ENCODE results near the gene ZHX3.

ZHX3 gene

GRCh38 chr20:41359541-41360011 is 42.0 kb upstream of the ZHX3 start:
- Histone ChIP-seq H3K79me1 (ENCODE audit: low read length) (no peaks in the 10 kb centered on the region), H3K4me1 (ENCODE audit: control insufficient read depth, low read depth, low read length) (no peaks in the 10 kb centered on the region), H3K4me3 (ENCODE audit: low read length) (no peak overlapping the region), H3K4ac (ENCODE audit: low read depth, low read length) (no peak overlapping the region), H3K27me3 (ENCODE audit: insufficient read depth, low read length, poor library complexity) (no peaks in the 10 kb centered on the region), H3K36me3 (ENCODE audit: control insufficient read depth, insufficient read depth, low read length) (no peaks in the 10 kb centered on the region), H3K4me2 (ENCODE audit: low read length) (no peak overlapping the region), H3K9ac (ENCODE audit: low read length) (no peak overlapping the region), H3K79me2 (ENCODE audit: control insufficient read depth, insufficient read depth, low read length) (no peaks in the 10 kb centered on the region), H3K27ac (ENCODE audit: low read depth, low read length) (no peak overlapping the region), H2BK5ac (ENCODE audit: low read length) (no peak overlapping the region), H2AK5ac (ENCODE audit: low read length) (no peak overlapping the region), H3K23ac (ENCODE audit: low read length) (no peak overlapping the region), H4K5ac (ENCODE audit: low read length) (no peak overlapping the region), H2BK15ac (replicated peaks; ENCODE audit: low read depth) (no peak overlapping the region), H3K18ac (ENCODE audit: low read length) (no peak overlapping the region), H4K8ac (ENCODE audit: low read depth, low read length) (no peak overlapping the region), H2BK120ac (ENCODE audit: low read depth, low read length) (no peak overlapping the region), H3K56ac (ENCODE audit: low read length) (no peak overlapping the region)
- DNase-seq, result no peak
- no CpG with 5 or more reads among the region's 9 CpGs for WGBS (ENCODE audit: extremely low coverage, insufficient coverage, low lambda C conversion rate)

DNA sequence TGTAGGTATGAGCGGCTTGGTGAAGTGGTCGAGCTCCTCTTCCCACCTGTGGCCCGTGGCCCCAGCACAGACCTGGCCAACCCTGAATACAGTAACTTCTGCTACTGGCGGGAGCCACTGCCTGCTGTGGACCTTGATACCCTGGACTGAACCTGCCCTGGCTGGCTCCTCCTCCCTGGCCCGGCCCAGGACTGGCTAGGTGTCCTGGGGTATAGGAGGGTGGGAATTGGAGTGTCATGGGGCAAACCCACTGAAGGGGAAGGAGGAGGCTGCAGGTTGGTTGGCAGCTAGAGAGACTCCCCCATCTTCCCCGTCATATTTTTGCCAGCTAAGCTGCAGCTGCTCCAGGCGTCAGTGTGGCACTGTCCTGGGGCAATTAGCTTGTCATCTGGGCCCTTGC is 41.2 kb upstream of the ZHX3 start:
- Histone ChIP-seq H3K23ac (ENCODE audit: low read length) (no peak overlapping the region), H3K9ac (ENCODE audit: low read length) (no peak overlapping the region), H3K27me3 (ENCODE audit: insufficient read depth, low read length, poor library complexity) (no peaks in the 10 kb centered on the region), H3K4me3 (ENCODE audit: low read length) (no peak overlapping the region), H2BK5ac (ENCODE audit: low read length) (no peak overlapping the region), H3K56ac (ENCODE audit: low read length) (no peak overlapping the region), H3K4me2 (ENCODE audit: low read length) (no peak overlapping the region), H3K4me1 (ENCODE audit: control insufficient read depth, low read depth, low read length) (no peaks in the 10 kb centered on the region), H4K5ac (ENCODE audit: low read length) (no peak overlapping the region), H2BK120ac (ENCODE audit: low read depth, low read length) (no peak overlapping the region), H3K4ac (ENCODE audit: low read depth, low read length) (no peak overlapping the region), H3K18ac (ENCODE audit: low read length) (no peak overlapping the region), H3K36me3 (ENCODE audit: control insufficient read depth, insufficient read depth, low read length) (no peaks in the 10 kb centered on the region), H2BK15ac (replicated peaks; ENCODE audit: low read depth) (no peak overlapping the region), H3K79me2 (ENCODE audit: control insufficient read depth, insufficient read depth, low read length) (no peaks in the 10 kb centered on the region), H3K79me1 (ENCODE audit: low read length) (no peaks in the 10 kb centered on the region), H4K8ac (ENCODE audit: low read depth, low read length) (no peak overlapping the region), H3K27ac (ENCODE audit: low read depth, low read length) (no peak overlapping the region), H2AK5ac (ENCODE audit: low read length) (no peak overlapping the region)
- DNase-seq, result no peak
- WGBS (ENCODE audit: extremely low coverage, insufficient coverage, low lambda C conversion rate), result no CpG with 5 or more reads among the region's 7 CpGs

- no peak overlapping the region for H2BK120ac ChIP-seq (ENCODE audit: low read depth, low read length)
- no CpG with 5 or more reads among the region's 9 CpGs for WGBS (ENCODE audit: extremely low coverage, insufficient coverage, low lambda C conversion rate)
- H4K5ac ChIP-seq (ENCODE audit: low read length), result no peak overlapping the region
- no peaks in the 10 kb centered on the region for H3K79me1 ChIP-seq (ENCODE audit: low read length)
- H2AK5ac ChIP-seq (ENCODE audit: low read length), result no peak overlapping the region
- H3K36me3 ChIP-seq (ENCODE audit: control insufficient read depth, insufficient read depth, low read length), result no peaks in the 10 kb centered on the region
- H3K27ac ChIP-seq (ENCODE audit: low read depth, low read length), result no peak overlapping the region
- H3K79me2 ChIP-seq (ENCODE audit: control insufficient read depth, insufficient read depth, low read length), result no peaks in the 10 kb centered on the region
- no peak overlapping the region for H3K9ac ChIP-seq (ENCODE audit: low read length)
- no peak overlapping the region for H3K4me3 ChIP-seq (ENCODE audit: low read length)
- H3K27me3 ChIP-seq (ENCODE audit: insufficient read depth, low read length, poor library complexity), result no peaks in the 10 kb centered on the region
- H3K56ac ChIP-seq (ENCODE audit: low read length), result no peak overlapping the region
- no peak overlapping the region for H3K4me2 ChIP-seq (ENCODE audit: low read length)
- no peak overlapping the region for H3K23ac ChIP-seq (ENCODE audit: low read length)
- no peak overlapping the region for H3K18ac ChIP-seq (ENCODE audit: low read length)
- DNase-seq, result no peak
- no peaks in the 10 kb centered on the region for H3K4me1 ChIP-seq (ENCODE audit: control insufficient read depth, low read depth, low read length)
- H2BK5ac ChIP-seq (ENCODE audit: low read length), result no peak overlapping the region
- no peak overlapping the region for H2BK15ac ChIP-seq (replicated peaks; ENCODE audit: low read depth)
- no peak overlapping the region for H3K4ac ChIP-seq (ENCODE audit: low read depth, low read length)
- no peak overlapping the region for H4K8ac ChIP-seq (ENCODE audit: low read depth, low read length)
Measured at GRCh38 chr20:41358230-41358629, 40.7 kb upstream of the ZHX3 start.

DNA sequence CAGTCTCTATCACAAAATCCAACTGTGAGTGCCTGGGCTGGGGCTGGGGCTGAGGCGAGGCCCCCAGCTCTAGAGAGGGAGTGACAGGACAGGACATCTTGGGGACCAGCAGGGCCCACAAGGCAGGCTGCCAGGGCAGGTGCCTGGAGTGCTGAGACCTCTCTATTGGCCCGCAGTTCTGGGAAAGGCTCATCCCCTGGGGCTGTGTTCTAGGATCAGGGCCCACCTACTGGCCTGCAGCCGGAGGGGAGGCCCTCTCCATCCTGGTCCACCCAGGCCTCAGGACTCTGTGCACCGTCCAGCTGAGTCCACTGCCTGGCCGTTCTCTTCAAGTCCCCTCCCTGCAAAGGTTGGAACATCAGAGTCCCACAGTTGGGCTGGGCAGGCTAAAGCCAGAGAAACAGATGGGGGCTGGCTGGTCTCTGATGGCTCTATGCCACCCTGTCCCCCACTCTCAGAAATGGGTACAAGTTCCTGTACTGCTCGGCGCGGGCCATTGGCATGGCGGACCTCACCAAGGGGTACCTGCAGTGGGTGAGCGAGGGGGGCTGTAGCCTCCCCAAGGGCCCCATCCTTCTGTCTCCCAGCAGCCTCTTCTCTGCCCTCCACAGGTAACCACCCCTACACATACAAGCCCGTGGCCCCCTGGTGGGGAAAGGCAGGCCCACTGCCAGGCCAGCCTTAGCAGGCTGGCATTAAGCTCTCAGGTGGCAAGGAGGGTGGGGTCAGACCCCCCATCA is 40.1 kb upstream of the ZHX3 start:
- Histone ChIP-seq H3K27ac (ENCODE audit: low read depth, low read length) (no peak overlapping the region), H3K79me2 (ENCODE audit: control insufficient read depth, insufficient read depth, low read length) (no peaks in the 10 kb centered on the region), H3K79me1 (ENCODE audit: low read length) (no peaks in the 10 kb centered on the region), H3K18ac (ENCODE audit: low read length) (no peak overlapping the region), H2AK5ac (ENCODE audit: low read length) (no peak overlapping the region), H3K23ac (ENCODE audit: low read length) (no peak overlapping the region), H3K4me3 (ENCODE audit: low read length) (no peak overlapping the region), H2BK120ac (ENCODE audit: low read depth, low read length) (no peak overlapping the region), H2BK5ac (ENCODE audit: low read length) (no peak overlapping the region), H3K4ac (ENCODE audit: low read depth, low read length) (no peak overlapping the region), H3K56ac (ENCODE audit: low read length) (no peak overlapping the region), H3K9ac (ENCODE audit: low read length) (no peak overlapping the region), H3K36me3 (ENCODE audit: control insufficient read depth, insufficient read depth, low read length) (no peaks in the 10 kb centered on the region), H3K4me1 (ENCODE audit: control insufficient read depth, low read depth, low read length) (no peaks in the 10 kb centered on the region), H4K5ac (ENCODE audit: low read length) (no peak overlapping the region), H4K8ac (ENCODE audit: low read depth, low read length) (no peak overlapping the region), H3K4me2 (ENCODE audit: low read length) (no peak overlapping the region), H2BK15ac (replicated peaks; ENCODE audit: low read depth) (no peak overlapping the region), H3K27me3 (ENCODE audit: insufficient read depth, low read length, poor library complexity) (no peaks in the 10 kb centered on the region)
- no peak for DNase-seq
- WGBS (ENCODE audit: extremely low coverage, insufficient coverage, low lambda C conversion rate), result no CpG with 5 or more reads among the region's 11 CpGs

- Histone ChIP-seq H4K5ac (ENCODE audit: low read length) (no peak overlapping the region), H2BK15ac (replicated peaks; ENCODE audit: low read depth) (no peak overlapping the region), H4K8ac (ENCODE audit: low read depth, low read length) (no peak overlapping the region), H3K9ac (ENCODE audit: low read length) (no peak overlapping the region), H3K79me1 (ENCODE audit: low read length) (no peaks in the 10 kb centered on the region), H3K79me2 (ENCODE audit: control insufficient read depth, insufficient read depth, low read length) (no peaks in the 10 kb centered on the region), H3K4me1 (ENCODE audit: control insufficient read depth, low read depth, low read length) (no peaks in the 10 kb centered on the region), H3K4me3 (ENCODE audit: low read length) (no peak overlapping the region), H3K56ac (ENCODE audit: low read length) (no peak overlapping the region), H3K36me3 (ENCODE audit: control insufficient read depth, insufficient read depth, low read length) (no peaks in the 10 kb centered on the region), H2BK120ac (ENCODE audit: low read depth, low read length) (no peak overlapping the region), H3K23ac (ENCODE audit: low read length) (no peak overlapping the region), H3K4me2 (ENCODE audit: low read length) (no peak overlapping the region), H3K27me3 (ENCODE audit: insufficient read depth, low read length, poor library complexity) (no peaks in the 10 kb centered on the region), H2BK5ac (ENCODE audit: low read length) (no peak overlapping the region), H3K18ac (ENCODE audit: low read length) (no peak overlapping the region), H3K27ac (ENCODE audit: low read depth, low read length) (no peak overlapping the region), H2AK5ac (ENCODE audit: low read length) (no peak overlapping the region), H3K4ac (ENCODE audit: low read depth, low read length) (no peak overlapping the region)
- DNase-seq, result no peak
- WGBS (ENCODE audit: extremely low coverage, insufficient coverage, low lambda C conversion rate), result no CpG with 5 or more reads among the region's 13 CpGs
Measured at GRCh38 chr20:41356951-41357350, 39.4 kb upstream of the ZHX3 start.
